T-cell (primary cell): ENCODE results near the gene RGS3. TPM values are rescaled to one million over a fixed set of nuclear protein-coding genes. Genes with fewer than 3 reads are reported as not detected.

Experiments used
- ATAC-seq, 4 experiments: fragments of 200-7000 bp in 3 of 4; fragments of 150-1000 bp in 1 of 4; cut with Tn5 transposase; replicated peaks in 1 of 4; 1 replicate in 3 of 4; 2 replicates in 1 of 4; pipeline ENCODE4 v1.10.0; 2021; ENCODE audit warnings: moderate library complexity in 3 of 4, mild to moderate bottlenecking in 2 of 4, moderate number of reproducible peaks in 1 of 4
- CTCF ChIA-PET, 2 donors: fragments of 300-600 bp; sonication (Branson Sonifier 250); formaldehyde crosslinking; loops; one replicate each; lab custom pipeline; 2022; ENCODE audit warnings: antibody characterized with exemption in 2 of 2; lab: Charles Lee
- POLR2A ChIA-PET, 2 donors: fragments of 300-600 bp; sonication (Branson Sonifier 250); formaldehyde crosslinking; loops; one replicate each; lab custom pipeline; 2022; ENCODE audit warnings: antibody characterized with exemption in 2 of 2; lab: Charles Lee
- DNase-seq, 35 experiments: peaks; one replicate each; pipeline versions ENCODE4 v3.0.0 to v3.0.0-alpha.2; 2013 to 2023
- H3K27ac ChIP-seq: one replicate; pipeline ENCODE4 v1.5.1; 2013; ENCODE audit warnings: low read length
- H3K27me3 ChIP-seq, 2 experiments: replicated peaks in 1 of 2; 1 replicate in 1 of 2; 2 replicates in 1 of 2; pipeline versions ENCODE4 v1.6.1 to v1.7.0; 2013; ENCODE audit warnings: low read length in 1 of 2, mixed read lengths in 1 of 2; ENCODE audit not compliant: control insufficient read depth in 2 of 2, insufficient read depth in 2 of 2; ENCODE audit errors: extremely low read depth in 1 of 2
- H3K36me3 ChIP-seq, 2 donors: 1 replicate in 1 of 2; 2 replicates in 1 of 2; pipeline versions ENCODE4 v1.6.1 to v1.7.0; 2013; ENCODE audit warnings: low read length in 1 of 2; ENCODE audit not compliant: control insufficient read depth in 2 of 2, insufficient read depth in 1 of 2; ENCODE audit errors: extremely low read depth in 1 of 2
- H3K4me1 ChIP-seq, 2 experiments: 1 replicate in 1 of 2; 2 replicates in 1 of 2; pipeline versions ENCODE4 v1.6.1 to v1.7.0; 2013; ENCODE audit warnings: low read length in 2 of 2, mixed read lengths in 1 of 2; ENCODE audit not compliant: insufficient read depth in 2 of 2, control insufficient read depth in 1 of 2; ENCODE audit errors: extremely low read depth in 1 of 2
- H3K4me3 ChIP-seq, 2 donors: 1 replicate in 1 of 2; 2 replicates in 1 of 2; pipeline versions ENCODE4 v1.5.1 to v1.7.0; 2013; ENCODE audit warnings: mild to moderate bottlenecking in 2 of 2, low read length in 1 of 2, moderate library complexity in 1 of 2; ENCODE audit not compliant: control insufficient read depth in 1 of 2; ENCODE audit errors: extremely low read depth in 1 of 2
- H3K9me3 ChIP-seq: 2 replicates; pipeline ENCODE4 v1.7.0; 2013
- H3K27ac Mint-ChIP-seq, 2 donors: one replicate each; pipeline ENCODE4 v1.8.0; 2020 to 2021; ENCODE audit warnings: mild to moderate bottlenecking in 2 of 2, mixed read lengths in 2 of 2
- H3K27me3 Mint-ChIP-seq, 2 donors: one replicate each; pipeline ENCODE4 v1.8.0; 2021 to 2022; ENCODE audit warnings: mixed read lengths in 2 of 2
- H3K36me3 Mint-ChIP-seq: one replicate; pipeline ENCODE4 v1.8.0; 2021; ENCODE audit warnings: mixed read lengths
- H3K4me1 Mint-ChIP-seq, 3 donors: one replicate each; pipeline ENCODE4 v1.8.0; 2020 to 2022; ENCODE audit warnings: mixed read lengths in 3 of 3, mild to moderate bottlenecking in 1 of 3
- H3K4me3 Mint-ChIP-seq, 3 donors: one replicate each; pipeline ENCODE4 v1.8.0; 2020 to 2022; ENCODE audit warnings: mild to moderate bottlenecking in 3 of 3, mixed read lengths in 3 of 3, moderate library complexity in 3 of 3
- H3K9me3 Mint-ChIP-seq, 3 donors: one replicate each; pipeline ENCODE4 v1.8.0; 2020 to 2022; ENCODE audit warnings: mixed read lengths in 3 of 3
- WGBS: methylation state at CpG from one replicate; pipeline ENCODE4 v1.1.5; 2013; ENCODE audit warnings: missing lambda C conversion rate; ENCODE audit not compliant: insufficient coverage; 5-methylcytosine and 5-hydroxymethylcytosine counted together
- total RNA-seq, 35 experiments: library from RNA in 6 of 35; stranded (reverse) in 6 of 35; fragments of 120-200 nt in 1 of 35; gene quantifications; one replicate each; pipeline versions ENCODE4 v1.2.1 to v1.2.4 and lab custom pipeline; 2013 to 2026

RGS3 gene
- total RNA-seq, 5 donors from 2014 or later (not counting 1 experiment from before 2014, with no cell fraction given): 15.9 to 36.5 (median 24.9) TPM

GRCh38 chr9:113569472-113570060, 106.0 kb downstream of the RGS3 start:
- H3K36me3 Mint-ChIP-seq: no peaks in the 10 kb centered on the region

DNA sequence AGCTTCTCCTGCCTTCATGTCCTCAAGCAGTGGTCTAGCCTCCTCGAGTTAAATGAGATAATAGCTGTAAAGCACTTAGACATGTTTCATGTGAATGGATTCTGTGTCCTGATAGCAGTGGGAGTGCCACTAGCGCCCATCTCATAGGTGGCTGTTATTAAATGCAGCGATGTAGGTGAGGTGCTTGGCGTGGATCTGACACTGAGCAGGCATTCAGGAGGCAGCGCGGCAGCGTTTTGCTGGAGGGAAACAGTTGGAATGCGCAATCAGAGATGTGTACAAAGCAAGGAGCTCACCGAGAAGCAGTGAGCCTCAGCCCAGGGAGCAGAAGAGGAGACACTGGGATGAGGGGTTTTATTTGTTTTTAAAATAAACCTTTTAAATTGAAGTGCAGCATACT, 106.6 kb downstream of the RGS3 start:
- H3K9me3 Mint-ChIP-seq: no peaks in the 10 kb centered on the region
- ATAC-seq (no peak), DNase-seq (no peak)
- Histone ChIP-seq H3K27me3 (no peaks in the 10 kb centered on the region), H3K9me3 (no peaks in the 10 kb centered on the region), H3K4me3 (no peak overlapping the region), H3K27ac (no peak overlapping the region), H3K36me3 (peaks cover 5 to 9% of the 10 kb centered on the region in 2 donors), H3K4me1 (peaks cover 2 to 60% of the 10 kb centered on the region in 2 experiments)
- peaks cover 24 to 51% (median 26%) of the 10 kb centered on the region in 3 donors for H3K4me1 Mint-ChIP-seq
- no peak overlapping the region for H3K4me3 Mint-ChIP-seq
- no peaks in the 10 kb centered on the region for H3K27me3 Mint-ChIP-seq
- WGBS: 99% methylated on average over 7 of the region's 9 CpGs
- ChIA-PET CTCF (interaction anchor here in 1 of 2 donors (1.0 kb wide), 1 partner anchor 9 kb away, joined by 4 read pairs; no protein-coding TSS in a partner anchor), POLR2A (no interaction called here)
- H3K36me3 Mint-ChIP-seq: no peaks in the 10 kb centered on the region
- H3K27ac Mint-ChIP-seq: peak overlapping the region in 1 of 2 donors; percentile 8

More at GRCh38 chr9:113569472-113570060, 106.0 kb downstream of the RGS3 start:
- Mint-ChIP-seq H3K4me1 (peaks cover 24 to 53% (median 26%) of the 10 kb centered on the region in 3 donors), H3K27me3 (no peaks in the 10 kb centered on the region), H3K9me3 (no peaks in the 10 kb centered on the region), H3K27ac (peak overlapping the region; percentile 0 to 50), H3K4me3 (no peak overlapping the region)
- CTCF ChIA-PET: interaction anchor here in 1 of 2 donors (1.0 kb wide), 1 partner anchor 9 kb away, joined by 4 read pairs; no protein-coding TSS in a partner anchor
- 36% methylated on average over 1 of the region's 2 CpGs for WGBS
- no peak for ATAC-seq
- DNase-seq: no peak
- no peaks in the 10 kb centered on the region for H3K27me3 ChIP-seq
- H3K4me1 ChIP-seq: peaks cover 2 to 60% of the 10 kb centered on the region in 2 experiments
- H3K27ac ChIP-seq: no peak overlapping the region
- POLR2A ChIA-PET: interaction anchor here in 1 of 2 donors (0.6 kb wide), 2 partner anchors 41 to 57 kb away, joined by 3 to 5 read pairs; no protein-coding TSS in a partner anchor
- H3K36me3 ChIP-seq: peaks cover 5 to 9% of the 10 kb centered on the region in 2 donors
- no peak overlapping the region for H3K4me3 ChIP-seq
- H3K9me3 ChIP-seq: no peaks in the 10 kb centered on the region

DNA sequence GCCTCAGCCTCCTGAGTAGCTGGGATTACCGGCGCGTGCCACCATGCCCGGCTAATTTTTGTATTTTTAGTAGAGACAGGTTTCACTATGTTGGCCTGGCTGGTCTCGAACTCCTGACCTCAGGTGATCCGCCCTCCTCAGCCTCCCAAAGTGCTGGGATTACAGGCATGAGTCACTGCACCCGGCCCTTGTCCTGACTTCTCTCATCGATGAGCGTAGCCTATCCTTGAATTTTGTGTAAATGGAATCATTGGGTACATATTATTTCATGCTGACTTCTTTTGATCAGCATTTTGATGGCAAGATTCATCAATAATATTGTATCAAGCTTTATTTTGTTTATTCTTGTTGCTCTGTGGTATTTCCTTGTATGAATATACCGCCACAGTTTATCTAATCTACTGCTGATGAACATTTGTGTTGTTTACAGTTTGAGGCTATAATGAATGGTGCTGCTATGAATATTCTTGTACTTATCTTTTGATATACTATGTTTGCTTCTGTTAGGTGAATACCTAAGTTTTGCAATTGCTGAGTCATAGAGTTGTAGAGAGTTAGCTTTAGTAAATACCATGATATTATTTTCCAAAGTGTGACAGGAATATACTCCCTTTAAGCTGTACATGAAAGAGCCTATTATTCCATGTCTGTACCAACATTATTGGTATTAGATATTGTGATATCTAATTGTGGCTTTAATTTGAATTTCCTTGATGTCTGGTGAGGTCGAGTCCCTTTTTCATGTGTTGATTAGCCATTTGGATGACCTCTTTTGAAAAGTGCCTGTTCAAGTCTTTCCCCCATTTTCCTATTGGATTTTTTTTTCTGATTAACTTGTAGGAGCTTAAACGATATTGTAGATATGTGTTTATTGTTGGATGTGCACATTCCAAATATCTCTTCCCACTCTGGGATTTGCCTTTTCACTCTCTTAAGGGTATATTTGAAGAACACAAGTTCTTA, 107.5 kb downstream of the RGS3 start:
- Histone ChIP-seq H3K9me3 (no peaks in the 10 kb centered on the region), H3K36me3 (peaks cover 5 to 9% of the 10 kb centered on the region in 2 donors), H3K27me3 (no peaks in the 10 kb centered on the region), H3K4me3 (no peak overlapping the region), H3K27ac (no peak overlapping the region), H3K4me1 (peaks cover 2 to 57% of the 10 kb centered on the region in 2 experiments)
- POLR2A ChIA-PET: interaction anchor here in 1 of 2 donors (0.7 kb wide), 1 partner anchor 21 kb away, joined by 4 read pairs; no protein-coding TSS in a partner anchor
- Mint-ChIP-seq H3K36me3 (no peaks in the 10 kb centered on the region), H3K4me1 (peaks cover 24 to 54% (median 29%) of the 10 kb centered on the region in 3 donors), H3K27ac (no peak overlapping the region), H3K4me3 (no peak overlapping the region), H3K9me3 (no peaks in the 10 kb centered on the region), H3K27me3 (no peaks in the 10 kb centered on the region)
- WGBS: 89% methylated on average over 5 of the region's 12 CpGs
- CTCF ChIA-PET: interaction anchor here in 1 of 2 donors (0.5 kb wide), 1 partner anchor 195 kb away, joined by 9 read pairs; no protein-coding TSS in a partner anchor
- ATAC-seq (no peak), DNase-seq (no peak)

DNA sequence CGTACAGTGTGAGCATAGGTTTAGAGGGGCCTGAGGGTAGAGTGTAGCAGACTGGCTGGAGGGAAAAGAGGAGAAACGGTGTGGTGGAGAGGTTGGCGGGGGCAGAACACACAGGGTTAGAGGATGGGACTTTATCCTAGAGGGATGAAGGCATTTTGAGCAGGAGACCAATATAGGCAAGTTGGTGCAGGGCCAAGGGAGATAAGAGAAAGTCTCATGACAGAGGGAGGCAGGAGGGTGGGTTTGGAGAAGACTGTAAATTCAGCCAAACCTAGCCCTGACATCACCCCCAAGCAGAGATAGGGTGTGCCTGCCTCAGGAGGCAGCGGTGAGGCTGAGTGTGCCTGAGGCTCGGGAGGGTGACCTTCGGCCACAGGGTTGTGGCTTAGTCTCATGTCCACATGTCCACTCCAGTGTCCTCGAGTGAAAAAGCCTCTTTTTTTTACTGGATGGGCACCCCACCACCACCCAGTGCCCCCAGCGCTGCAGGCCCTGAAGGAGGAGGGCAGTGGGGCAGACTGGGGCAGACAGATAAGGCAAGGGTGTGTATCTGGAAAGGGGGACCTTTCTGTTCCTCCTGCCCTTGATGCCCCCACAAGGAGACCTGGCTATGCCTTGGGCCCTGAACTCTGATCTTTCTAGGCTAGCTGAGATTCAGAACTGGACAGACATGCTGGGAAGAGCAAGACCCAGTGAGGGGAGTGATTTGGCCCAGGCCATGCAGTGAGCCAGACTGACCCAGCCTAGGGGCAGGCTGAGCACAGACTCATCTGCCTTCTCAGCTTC, 108.7 kb downstream of the RGS3 start:
- no peak overlapping the region for H3K4me3 ChIP-seq
- WGBS: 89% methylated on average over 3 of the region's 8 CpGs
- peaks cover 2 to 56% of the 10 kb centered on the region in 2 experiments for H3K4me1 ChIP-seq
- H3K9me3 ChIP-seq: no peaks in the 10 kb centered on the region
- Mint-ChIP-seq H3K27me3 (no peaks in the 10 kb centered on the region), H3K4me3 (no peak overlapping the region), H3K27ac (peak overlapping the region; percentile 41 to 62), H3K36me3 (no peaks in the 10 kb centered on the region), H3K9me3 (no peaks in the 10 kb centered on the region), H3K4me1 (peaks cover 33 to 61% (median 37%) of the 10 kb centered on the region in 3 donors)
- no peaks in the 10 kb centered on the region for H3K27me3 ChIP-seq
- ChIA-PET POLR2A (no interaction called here), CTCF (no interaction called here)
- H3K36me3 ChIP-seq: peaks cover 0 to 9% of the 10 kb centered on the region in 2 donors
- no peak for ATAC-seq
- no peak overlapping the region for H3K27ac ChIP-seq
- DNase-seq: no peak

DNA sequence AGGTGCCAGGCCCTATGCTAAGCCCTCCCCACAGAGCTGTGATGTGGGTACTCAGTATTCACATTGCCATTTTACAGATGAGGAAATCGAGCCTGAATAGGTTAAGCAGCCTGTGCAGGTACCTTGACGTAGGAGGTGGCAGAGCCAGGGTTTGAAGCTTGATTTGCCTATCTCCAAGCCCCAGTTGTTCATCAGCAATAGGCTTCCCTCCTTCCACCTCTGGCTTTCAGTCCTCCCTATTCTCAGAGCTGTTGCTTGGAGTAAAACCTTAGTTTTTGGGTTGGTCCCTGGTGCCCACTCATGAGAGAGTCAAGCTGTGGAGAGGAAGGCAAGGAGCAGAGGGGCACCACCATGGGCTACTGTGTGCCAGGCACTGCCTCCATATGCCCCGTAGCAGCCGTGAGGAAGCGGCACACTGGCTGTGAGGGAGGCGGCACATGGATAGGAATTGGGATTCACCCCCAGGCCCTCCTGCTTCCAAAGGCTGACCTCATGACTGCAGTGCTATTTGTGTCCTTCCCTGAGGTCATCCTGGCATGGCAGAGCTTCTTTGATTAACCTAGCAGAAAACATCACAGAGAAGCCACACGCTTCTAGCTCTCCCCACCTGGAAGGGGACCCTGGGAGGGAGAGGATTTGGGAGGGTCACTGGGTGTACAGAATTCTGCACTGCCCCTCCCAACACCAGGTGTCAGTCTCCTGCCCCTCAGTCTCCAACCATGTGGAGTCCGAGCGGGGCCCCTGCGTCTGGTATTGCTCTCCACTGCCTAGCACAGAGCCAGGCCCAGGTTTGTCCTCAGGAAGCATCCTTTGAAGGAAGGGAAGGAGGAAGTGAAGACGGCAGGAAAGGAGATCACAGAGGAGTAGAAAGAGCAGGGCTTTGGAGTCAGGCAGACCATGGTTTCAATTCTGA, 109.8 kb downstream of the RGS3 start:
- Histone ChIP-seq H3K27me3 (no peaks in the 10 kb centered on the region), H3K9me3 (no peaks in the 10 kb centered on the region), H3K36me3 (peaks cover 0 to 9% of the 10 kb centered on the region in 2 donors), H3K4me1 (peaks cover 7 to 62% of the 10 kb centered on the region in 2 experiments), H3K4me3 (no peak overlapping the region), H3K27ac (peak overlapping the region; percentile 13)
- DNase-seq: no peak
- no peaks in the 10 kb centered on the region for H3K27me3 Mint-ChIP-seq
- H3K36me3 Mint-ChIP-seq: no peaks in the 10 kb centered on the region
- H3K27ac Mint-ChIP-seq: peak overlapping the region; percentile 72 to 91
- CTCF ChIA-PET: interaction anchor here in 1 of 2 donors (0.5 kb wide), 1 partner anchor 206 kb away, joined by 3 read pairs; no protein-coding TSS in a partner anchor
- no peaks in the 10 kb centered on the region for H3K9me3 Mint-ChIP-seq
- 88% methylated on average over 5 of the region's 11 CpGs for WGBS
- H3K4me3 Mint-ChIP-seq: no peak overlapping the region
- POLR2A ChIA-PET: no interaction called here
- no peak for ATAC-seq
- peaks cover 44 to 71% (median 47%) of the 10 kb centered on the region in 3 donors for H3K4me1 Mint-ChIP-seq
